ENCODE measurements around the gene RNASEH2B. TPM values are rescaled to one million over a fixed set of nuclear protein-coding genes. Genes with fewer than 3 reads are reported as not detected.

The RNASEH2B gene
- total and polyA plus RNA-seq, 2 experiments from 2014 or later, result 22.3 to 30.9 TPM

- Histone ChIP-seq H3K79me2 (no peaks in the 10 kb centered on the region), H3K27me3 (no peaks in the 10 kb centered on the region), H3K4me3 (no peak overlapping the region), H3K9me3 (ENCODE audit: low read depth) (no peaks in the 10 kb centered on the region), H4K20me1 (ENCODE audit: insufficient read depth, poor library complexity, severe bottlenecking) (no peaks in the 10 kb centered on the region), H3K36me3 (replicated peaks; ENCODE audit: insufficient read depth, low read depth) (no peaks in the 10 kb centered on the region), H3K9me2 (replicated peaks; ENCODE audit: insufficient read depth) (no peaks in the 10 kb centered on the region), H2AFZ (no peak overlapping the region), H3K4me1 (ENCODE audit: insufficient read depth) (no peaks in the 10 kb centered on the region), H3K27ac (no peak overlapping the region), H3K4me2 (no peak overlapping the region)
- WGBS (ENCODE audit: low lambda C conversion rate, missing lambda C conversion rate), result 70% methylated on average over 3 of the region's 3 CpGs
- no peak for TF ChIP-seq CTCF (IDR thresholded peaks at IDR 0.05; ENCODE audit: poor library complexity)
- no peak for TF ChIP-seq EZH2phosphoT487 (IDR thresholded peaks at IDR 0.05; ENCODE audit: low read depth, severe bottlenecking, unreplicated experiment)
- no peak for TF ChIP-seq EZH2 (IDR thresholded peaks at IDR 0.05; ENCODE audit: borderline replicate concordance)
- DNase-seq (ENCODE audit: low spot score), result no peak
Measured at GRCh38 chr13:50867637-50867945, 42.0 kb upstream of the RNASEH2B start.

DNA sequence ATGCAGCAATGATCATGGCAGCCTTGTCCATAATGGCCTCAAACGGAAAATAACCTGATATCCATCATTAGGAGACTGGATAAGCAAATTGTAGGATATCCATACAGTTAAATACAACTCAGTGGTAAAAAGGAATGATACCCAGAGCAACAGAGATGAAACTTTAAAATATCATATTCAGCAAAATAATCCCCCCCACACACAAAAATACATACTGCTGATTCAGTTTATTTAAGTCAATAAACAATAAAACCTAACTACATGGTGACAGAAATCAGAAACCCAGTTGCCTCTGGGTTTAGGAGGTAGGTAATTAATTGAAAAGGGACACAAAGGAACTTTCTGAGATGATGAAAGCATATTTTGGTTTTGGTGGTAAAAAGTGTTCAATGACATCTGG is 38.2 kb upstream of the RNASEH2B start:
- 88% methylated on average over 1 of the region's 1 CpG for WGBS (ENCODE audit: low lambda C conversion rate, missing lambda C conversion rate)
- Histone ChIP-seq H4K20me1 (ENCODE audit: insufficient read depth, poor library complexity, severe bottlenecking) (no peaks in the 10 kb centered on the region), H3K9me2 (replicated peaks; ENCODE audit: insufficient read depth) (no peaks in the 10 kb centered on the region), H3K4me1 (ENCODE audit: insufficient read depth) (no peaks in the 10 kb centered on the region), H2AFZ (no peak overlapping the region), H3K79me2 (no peaks in the 10 kb centered on the region), H3K4me2 (no peak overlapping the region), H3K9me3 (ENCODE audit: low read depth) (no peaks in the 10 kb centered on the region), H3K27ac (no peak overlapping the region), H3K27me3 (no peaks in the 10 kb centered on the region), H3K36me3 (replicated peaks; ENCODE audit: insufficient read depth, low read depth) (no peaks in the 10 kb centered on the region), H3K4me3 (no peak overlapping the region)
- TF ChIP-seq EZH2phosphoT487 (IDR thresholded peaks at IDR 0.05; ENCODE audit: low read depth, severe bottlenecking, unreplicated experiment), result no peak
- TF ChIP-seq EZH2 (IDR thresholded peaks at IDR 0.05; ENCODE audit: borderline replicate concordance), result no peak
- TF ChIP-seq CTCF (IDR thresholded peaks at IDR 0.05; ENCODE audit: poor library complexity), result no peak
- no peak for DNase-seq (ENCODE audit: low spot score)

DNA sequence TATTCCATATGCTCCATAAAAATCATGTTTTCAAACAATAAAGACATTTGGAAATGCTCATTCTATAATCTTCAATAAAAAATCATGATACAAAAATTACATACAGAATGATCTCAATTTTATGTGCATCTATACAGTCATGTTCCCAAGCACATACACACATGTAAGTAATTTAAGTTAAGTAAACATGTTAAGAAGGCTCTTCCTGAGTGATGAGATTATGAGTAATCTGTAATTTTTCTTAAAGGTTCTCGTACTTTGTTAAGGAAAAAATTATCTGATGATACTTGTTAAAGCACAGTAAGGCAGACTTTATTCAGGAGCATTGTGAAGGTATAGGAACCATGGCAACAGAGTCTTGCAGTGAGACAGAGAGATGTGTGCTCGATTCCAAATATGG is 36.1 kb upstream of the RNASEH2B start:
- H3K4me1 ChIP-seq (ENCODE audit: insufficient read depth), result no peaks in the 10 kb centered on the region
- H3K4me3 ChIP-seq, result no peak overlapping the region
- H4K20me1 ChIP-seq (ENCODE audit: insufficient read depth, poor library complexity, severe bottlenecking), result no peaks in the 10 kb centered on the region
- WGBS (ENCODE audit: low lambda C conversion rate, missing lambda C conversion rate), result 73% methylated on average over 2 of the region's 2 CpGs
- no peaks in the 10 kb centered on the region for H3K79me2 ChIP-seq
- H3K9me2 ChIP-seq (replicated peaks; ENCODE audit: insufficient read depth), result no peaks in the 10 kb centered on the region
- H3K36me3 ChIP-seq (replicated peaks; ENCODE audit: insufficient read depth, low read depth), result no peaks in the 10 kb centered on the region
- TF ChIP-seq CTCF (IDR thresholded peaks at IDR 0.05; ENCODE audit: poor library complexity) (no peak), EZH2phosphoT487 (IDR thresholded peaks at IDR 0.05; ENCODE audit: low read depth, severe bottlenecking, unreplicated experiment) (no peak), EZH2 (IDR thresholded peaks at IDR 0.05; ENCODE audit: borderline replicate concordance) (no peak)
- no peaks in the 10 kb centered on the region for H3K27me3 ChIP-seq
- DNase-seq (ENCODE audit: low spot score), result no peak
- H2AFZ ChIP-seq, result no peak overlapping the region
- no peak overlapping the region for H3K27ac ChIP-seq
- no peaks in the 10 kb centered on the region for H3K9me3 ChIP-seq (ENCODE audit: low read depth)
- H3K4me2 ChIP-seq, result no peak overlapping the region

GRCh38 chr13:50873991-50874390 is 35.6 kb upstream of the RNASEH2B start:
- WGBS (ENCODE audit: low lambda C conversion rate, missing lambda C conversion rate), result 96% methylated on average over 2 of the region's 2 CpGs
- Histone ChIP-seq H3K27me3 (no peaks in the 10 kb centered on the region), H2AFZ (no peak overlapping the region), H4K20me1 (ENCODE audit: insufficient read depth, poor library complexity, severe bottlenecking) (no peaks in the 10 kb centered on the region), H3K9me2 (replicated peaks; ENCODE audit: insufficient read depth) (no peaks in the 10 kb centered on the region), H3K4me3 (no peak overlapping the region), H3K36me3 (replicated peaks; ENCODE audit: insufficient read depth, low read depth) (no peaks in the 10 kb centered on the region), H3K27ac (no peak overlapping the region), H3K79me2 (no peaks in the 10 kb centered on the region), H3K4me1 (ENCODE audit: insufficient read depth) (no peaks in the 10 kb centered on the region), H3K9me3 (ENCODE audit: low read depth) (no peaks in the 10 kb centered on the region), H3K4me2 (no peak overlapping the region)
- TF ChIP-seq EZH2 (IDR thresholded peaks at IDR 0.05; ENCODE audit: borderline replicate concordance) (no peak), CTCF (IDR thresholded peaks at IDR 0.05; ENCODE audit: poor library complexity) (no peak)
- DNase-seq (ENCODE audit: low spot score), result no peak
